Hematopoietic multipotent progenitor cell treated with erythropoietin and hydrocortisone succinate and interleukin-3 and kit ligand, for 8 days (in vitro differentiated cells): ENCODE data around the gene PLEKHJ1.

Source experiments
- DNase-seq: peaks from one replicate; pipeline ENCODE4 v3.0.0-alpha.2; 2015

The PLEKHJ1 gene

DNA sequence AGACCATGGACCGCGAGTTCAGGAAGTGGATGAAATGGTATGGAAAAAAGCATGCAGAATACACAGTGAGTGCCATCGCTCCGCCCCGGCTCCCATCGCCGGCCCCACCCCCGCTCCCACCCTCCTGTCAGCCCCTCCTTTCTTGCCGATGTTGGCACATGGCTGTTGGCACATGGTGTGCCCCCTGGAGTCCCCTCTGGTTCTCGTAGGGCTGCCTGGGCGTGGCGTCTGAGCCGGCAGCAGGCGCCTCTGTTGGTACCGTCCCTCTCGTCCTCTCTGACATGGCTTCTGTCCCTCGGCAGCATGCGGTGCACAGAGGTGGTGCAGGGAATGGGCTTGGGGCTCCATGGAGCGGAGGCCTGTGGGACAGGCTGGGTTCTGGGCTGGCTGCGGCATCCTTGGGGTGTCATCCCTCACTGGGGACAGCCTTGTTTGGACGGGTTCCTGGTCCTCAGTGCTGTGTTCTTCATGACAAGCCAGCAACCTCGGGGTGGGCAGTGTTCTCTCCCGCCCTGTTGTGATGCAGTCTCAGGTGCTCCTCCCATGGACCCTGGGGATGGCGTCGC lies 41.5 kb downstream of the PLEKHJ1 start:
- no peak for DNase-seq

DNA sequence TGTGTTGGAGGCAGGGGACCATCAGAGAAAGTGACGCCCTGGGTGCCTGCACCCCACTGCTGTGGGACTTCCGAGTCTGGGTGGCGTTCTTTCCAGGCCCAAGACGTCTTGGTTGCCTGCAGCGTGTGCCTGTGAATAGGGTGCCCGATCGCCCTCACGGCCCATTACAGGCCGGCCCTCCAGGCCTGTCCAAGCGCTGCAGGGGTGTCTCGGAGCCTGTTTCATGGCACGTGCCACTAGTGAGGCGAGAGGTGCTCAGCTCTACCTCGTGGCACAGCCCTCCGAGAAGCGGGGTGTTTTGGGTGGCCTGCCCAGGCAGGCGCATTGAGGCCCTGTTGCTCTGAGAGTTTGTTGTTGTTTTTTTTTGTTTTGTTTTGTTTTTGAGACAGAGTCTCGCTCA lies 42.3 kb downstream of the PLEKHJ1 start:
- DNase-seq, result no peak

GRCh38 chr19:2192862-2193261 lies 43.3 kb downstream of the PLEKHJ1 start:
- no peak for DNase-seq

DNA sequence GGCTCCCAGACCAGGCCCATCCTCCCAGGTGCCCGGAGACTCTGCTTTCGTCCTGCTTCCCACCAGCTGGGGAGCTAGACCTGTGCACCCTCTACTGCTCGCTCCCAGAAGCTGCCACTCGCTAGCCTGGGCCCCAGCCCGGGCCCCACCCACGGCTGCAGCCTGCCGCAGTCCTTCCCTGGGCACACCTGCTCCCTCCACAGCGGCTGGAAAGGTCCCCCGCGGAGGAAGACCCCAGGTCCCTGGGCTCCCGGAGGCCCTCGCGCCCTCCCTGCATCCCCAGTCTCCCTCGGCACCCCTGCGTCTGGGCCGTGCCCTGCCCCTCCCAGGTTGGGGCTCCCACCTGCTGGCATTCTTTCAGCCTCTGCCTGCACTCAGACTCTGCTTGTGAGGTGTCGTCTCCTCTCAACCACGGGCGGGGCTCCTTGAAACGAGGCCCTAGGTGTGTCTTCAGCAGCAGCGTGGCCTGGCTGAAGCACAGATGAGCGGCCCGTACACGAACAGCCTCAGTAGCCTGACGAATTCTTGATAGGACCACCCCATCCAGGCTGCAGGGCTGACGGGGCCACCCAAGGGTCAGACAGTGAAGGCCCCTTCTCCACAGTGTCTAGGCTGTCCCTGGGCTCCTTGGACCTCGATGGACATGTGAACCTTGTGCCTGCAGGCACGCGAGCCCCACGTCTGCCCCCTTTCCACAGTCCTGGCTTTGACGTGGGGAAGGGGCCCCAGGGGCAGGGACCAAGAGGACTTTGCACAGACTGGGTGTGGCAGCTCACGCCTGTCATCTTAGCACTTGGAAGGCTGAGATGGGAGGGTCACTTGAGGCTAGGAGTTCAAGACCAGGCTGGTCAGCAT lies 44.4 kb downstream of the PLEKHJ1 start:
- DNase-seq, result no peak

DNA sequence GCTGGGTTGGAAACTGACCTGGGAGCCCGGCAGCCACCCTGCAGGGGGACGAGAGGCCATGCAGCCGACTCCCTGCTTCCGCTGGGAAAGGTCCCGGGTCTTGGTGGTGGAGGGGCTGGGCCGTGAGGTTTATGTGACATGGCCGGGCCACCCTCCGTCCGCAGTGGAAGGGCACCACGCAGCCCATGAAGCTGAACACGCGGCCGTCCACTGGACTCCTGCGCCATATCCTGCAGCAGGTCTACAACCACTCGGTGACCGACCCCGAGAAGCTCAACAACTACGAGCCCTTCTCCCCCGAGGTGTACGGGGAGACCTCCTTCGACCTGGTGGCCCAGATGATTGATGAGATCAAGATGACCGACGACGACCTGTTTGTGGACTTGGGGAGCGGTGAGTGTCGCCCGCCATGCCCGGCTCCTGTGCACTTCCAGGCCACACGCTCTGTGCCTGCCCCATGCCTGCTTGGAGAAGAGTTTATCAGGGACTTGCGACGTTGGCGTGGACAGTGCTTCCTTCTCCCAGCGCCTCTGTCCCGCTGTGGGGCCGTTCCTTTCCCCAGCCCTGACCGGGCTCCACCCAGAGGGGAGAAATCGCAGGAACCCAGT lies 45.2 kb downstream of the PLEKHJ1 start:
- no peak for DNase-seq

GRCh38 chr19:2189880-2190279 lies 46.2 kb downstream of the PLEKHJ1 start:
- DNase-seq, result no peak

GRCh38 chr19:2188708-2189385 lies 47.3 kb downstream of the PLEKHJ1 start:
- DNase-seq, result no peak

GRCh38 chr19:2187159-2187558 lies 49.0 kb downstream of the PLEKHJ1 start:
- DNase-seq, result no peak

DNA sequence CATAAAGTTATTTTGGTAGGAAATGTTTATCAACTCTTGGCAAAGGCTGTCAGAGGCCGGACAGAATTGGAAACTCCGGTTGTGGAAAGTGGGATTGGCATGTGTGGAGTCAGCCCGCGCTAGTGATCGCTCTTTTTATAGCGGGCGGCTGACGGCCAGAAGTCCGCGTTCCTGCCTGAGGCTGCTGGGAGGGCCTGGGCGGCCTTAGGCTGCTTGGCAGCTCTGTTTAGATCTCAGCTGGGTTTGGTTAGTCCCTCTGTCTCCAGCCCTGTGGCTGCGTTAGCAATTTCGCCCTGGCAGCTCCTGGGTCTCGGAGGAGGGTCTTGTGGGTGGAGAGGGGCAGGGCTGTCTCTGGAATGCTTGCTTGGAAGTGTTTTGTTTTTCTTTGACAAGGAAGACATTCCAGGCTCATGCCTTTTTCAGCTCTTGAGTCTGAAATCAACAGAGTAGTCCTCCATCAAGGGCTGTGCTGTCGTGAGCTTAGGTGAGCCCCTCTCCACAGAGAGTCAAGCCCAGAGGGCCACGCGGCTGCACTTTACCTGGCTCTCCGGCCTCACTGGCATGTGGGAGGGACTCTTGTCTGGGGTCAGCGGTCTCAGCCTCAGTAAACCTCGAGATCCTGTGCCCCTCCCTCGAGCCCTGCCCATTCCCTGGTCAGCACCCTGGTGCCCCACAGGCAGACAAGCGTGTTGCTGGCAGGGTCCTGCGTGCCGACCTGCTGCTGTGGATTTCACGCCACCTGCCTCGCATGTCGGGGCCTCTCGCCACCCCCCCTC lies 49.9 kb downstream of the PLEKHJ1 start:
- DNase-seq, result no peak

DNA sequence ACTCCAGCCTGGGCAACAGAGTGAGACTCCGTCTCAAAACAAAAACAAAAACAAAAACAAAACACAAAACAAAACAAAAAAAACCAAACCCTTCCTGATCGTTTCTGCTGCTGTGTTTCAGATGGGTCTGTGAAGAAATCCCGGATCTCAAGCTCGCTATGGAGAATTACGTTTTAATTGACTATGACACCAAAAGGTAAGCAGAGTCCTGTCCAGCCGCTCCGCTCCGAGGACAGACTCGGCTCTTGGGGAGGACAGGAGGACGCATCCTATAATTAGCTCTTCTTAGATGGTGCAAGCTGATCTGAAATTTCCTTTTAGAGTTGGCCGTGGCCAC lies 50.4 kb downstream of the PLEKHJ1 start:
- no peak for DNase-seq

DNA sequence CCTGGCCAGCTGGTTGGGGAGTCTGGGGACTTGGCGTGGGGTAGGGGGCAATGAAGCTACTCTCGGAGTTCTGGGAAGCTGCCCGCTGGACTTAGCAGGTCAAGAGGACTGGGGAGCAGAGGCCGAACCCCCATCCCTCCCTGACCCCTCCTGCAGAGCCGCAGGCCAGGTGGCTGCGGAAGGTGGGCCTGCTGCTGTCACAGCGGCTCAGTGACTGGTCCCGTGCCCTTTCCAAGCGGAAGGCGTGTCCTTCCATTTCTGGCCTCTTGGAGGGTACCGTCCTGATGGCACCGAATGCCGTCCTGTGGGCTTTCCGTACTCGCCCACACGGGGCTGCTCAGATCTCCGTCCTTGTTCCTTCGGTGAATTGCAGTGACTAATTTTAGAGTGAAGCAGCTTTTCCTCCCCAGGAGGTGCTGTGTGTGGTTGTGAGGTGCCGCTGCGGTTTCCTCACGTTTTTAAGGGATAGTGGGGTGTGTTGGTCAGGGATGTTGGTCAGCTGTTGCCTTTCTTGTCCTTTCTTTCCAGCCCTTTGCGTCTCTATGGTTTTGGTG lies 51.6 kb downstream of the PLEKHJ1 start:
- no peak for DNase-seq
